ENCODE results near the gene POLL. TPM values are rescaled to one million over a fixed set of nuclear protein-coding genes. Genes with fewer than 3 reads are reported as not detected.

The POLL gene
- total RNA-seq, 4 donors from 2014 or later: 23.9 to 89.8 (median 29.8) TPM

DNA sequence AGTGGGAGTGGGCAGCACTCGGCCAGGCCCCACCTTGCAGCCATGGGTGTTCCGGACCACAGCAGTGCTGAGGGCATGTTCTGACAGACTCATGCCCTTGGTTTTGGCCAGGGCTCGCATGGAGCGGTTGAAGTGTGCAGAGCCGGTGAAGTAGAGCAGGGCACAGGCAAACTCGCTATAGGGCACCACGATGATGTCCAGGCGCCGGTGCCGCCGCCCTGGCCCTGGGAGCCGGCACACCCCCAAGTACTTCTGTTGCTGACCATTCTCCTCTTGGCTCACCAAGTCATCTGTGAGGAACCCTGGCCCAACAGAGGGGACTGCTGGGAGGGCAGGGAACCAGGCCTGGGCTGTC is 8.6 kb downstream of the POLL start:
- no peak overlapping the region for H3K27ac ChIP-seq
- H3K27me3 ChIP-seq: no peaks in the 10 kb centered on the region
- intact Hi-C loops (cut with DNase I; ENCODE audit: low total_unique reads): no loop called here
- in situ Hi-C loops (cut with MboI; ENCODE audit: low pct_ligation_motif_present in 1 of 4, low pct_unique_long_range_greater_than_20kb in 1 of 4, low sequenced_read_pairs in 3 of 4): no loop called here
- no peaks in the 10 kb centered on the region for H3K9me3 ChIP-seq
- no peaks in the 10 kb centered on the region for H3K4me1 ChIP-seq
- TF ChIP-seq EP300 (IDR thresholded peaks at IDR 0.05; ENCODE audit: low read depth) (no peak), POLR2A (IDR thresholded peaks at IDR 0.05) (no peak), POLR2AphosphoS5 (IDR thresholded peaks at IDR 0.05) (no peak)
- TF ChIP-seq, protein P1, sequence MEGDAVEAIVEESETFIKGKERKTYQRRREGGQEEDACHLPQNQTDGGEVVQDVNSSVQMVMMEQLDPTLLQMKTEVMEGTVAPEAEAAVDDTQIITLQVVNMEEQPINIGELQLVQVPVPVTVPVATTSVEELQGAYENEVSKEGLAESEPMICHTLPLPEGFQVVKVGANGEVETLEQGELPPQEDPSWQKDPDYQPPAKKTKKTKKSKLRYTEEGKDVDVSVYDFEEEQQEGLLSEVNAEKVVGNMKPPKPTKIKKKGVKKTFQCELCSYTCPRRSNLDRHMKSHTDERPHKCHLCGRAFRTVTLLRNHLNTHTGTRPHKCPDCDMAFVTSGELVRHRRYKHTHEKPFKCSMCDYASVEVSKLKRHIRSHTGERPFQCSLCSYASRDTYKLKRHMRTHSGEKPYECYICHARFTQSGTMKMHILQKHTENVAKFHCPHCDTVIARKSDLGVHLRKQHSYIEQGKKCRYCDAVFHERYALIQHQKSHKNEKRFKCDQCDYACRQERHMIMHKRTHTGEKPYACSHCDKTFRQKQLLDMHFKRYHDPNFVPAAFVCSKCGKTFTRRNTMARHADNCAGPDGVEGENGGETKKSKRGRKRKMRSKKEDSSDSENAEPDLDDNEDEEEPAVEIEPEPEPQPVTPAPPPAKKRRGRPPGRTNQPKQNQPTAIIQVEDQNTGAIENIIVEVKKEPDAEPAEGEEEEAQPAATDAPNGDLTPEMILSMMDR (IDR thresholded peaks at IDR 0.05): no peak
- DNase-seq: no peak
- no peak overlapping the region for H3K4me3 ChIP-seq
- H3K36me3 ChIP-seq: peaks cover 0 to 3% (median 0%) of the 10 kb centered on the region in 4 donors
- WGBS, 2 donors (ENCODE audit: low coverage in 1 of 2): 97% methylated on average over 12 of the region's 12 CpGs; no CpG with 5 or more reads in 1 of the 2 donors

DNA sequence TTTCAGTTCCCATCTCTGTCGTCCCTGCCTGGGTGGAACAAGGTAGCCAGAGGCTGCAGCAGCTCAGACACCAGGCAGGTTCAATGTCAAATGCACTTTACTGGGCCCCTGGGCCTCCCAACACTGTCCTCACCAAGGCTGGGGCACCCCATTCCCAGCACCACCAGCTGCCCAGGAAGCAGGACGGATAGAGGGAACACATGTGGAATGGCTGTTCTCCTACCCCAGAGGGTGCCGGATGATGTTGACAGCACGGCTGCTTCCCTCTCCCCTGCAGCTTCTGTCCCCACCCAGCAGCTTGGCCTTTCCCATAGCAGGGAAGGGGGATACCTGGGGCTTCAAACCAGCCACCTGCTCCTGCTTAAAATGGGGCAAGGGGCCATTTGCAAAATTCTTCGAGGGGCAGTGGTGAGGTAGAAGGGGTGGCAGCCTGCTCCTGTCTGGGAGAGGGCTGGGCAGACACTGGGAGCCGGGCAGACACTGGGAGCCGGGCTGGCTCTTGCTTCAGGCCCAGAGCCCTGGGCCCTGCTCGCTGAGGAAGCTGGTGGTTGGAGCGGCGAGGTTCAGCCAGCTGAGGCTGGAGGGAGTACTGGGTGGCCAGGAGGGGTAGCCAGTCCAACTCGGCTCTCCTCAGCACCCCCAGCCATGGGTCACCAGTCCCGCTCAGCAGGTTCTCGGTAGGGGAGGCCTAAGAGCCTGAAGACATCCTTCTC is 9.1 kb downstream of the POLL start:
- Histone ChIP-seq H3K27ac (no peak overlapping the region), H3K36me3 (peaks cover 0 to 3% (median 0%) of the 10 kb centered on the region in 4 donors), H3K4me1 (no peaks in the 10 kb centered on the region), H3K9me3 (no peaks in the 10 kb centered on the region), H3K27me3 (no peaks in the 10 kb centered on the region), H3K4me3 (no peak overlapping the region)
- no peak for DNase-seq
- intact Hi-C loops (cut with DNase I; ENCODE audit: low total_unique reads): no loop called here
- WGBS, 2 donors (ENCODE audit: low coverage in 1 of 2): 83% methylated on average over 13 of the region's 13 CpGs; no CpG with 5 or more reads in 1 of the 2 donors
- in situ Hi-C loops (cut with MboI; ENCODE audit: low pct_ligation_motif_present in 1 of 4, low pct_unique_long_range_greater_than_20kb in 1 of 4, low sequenced_read_pairs in 3 of 4): no loop called here
- TF ChIP-seq EP300 (IDR thresholded peaks at IDR 0.05; ENCODE audit: low read depth): no peak
- TF ChIP-seq, protein P1 (IDR thresholded peaks at IDR 0.05): no peak
- TF ChIP-seq POLR2A (IDR thresholded peaks at IDR 0.05): no peak

DNA sequence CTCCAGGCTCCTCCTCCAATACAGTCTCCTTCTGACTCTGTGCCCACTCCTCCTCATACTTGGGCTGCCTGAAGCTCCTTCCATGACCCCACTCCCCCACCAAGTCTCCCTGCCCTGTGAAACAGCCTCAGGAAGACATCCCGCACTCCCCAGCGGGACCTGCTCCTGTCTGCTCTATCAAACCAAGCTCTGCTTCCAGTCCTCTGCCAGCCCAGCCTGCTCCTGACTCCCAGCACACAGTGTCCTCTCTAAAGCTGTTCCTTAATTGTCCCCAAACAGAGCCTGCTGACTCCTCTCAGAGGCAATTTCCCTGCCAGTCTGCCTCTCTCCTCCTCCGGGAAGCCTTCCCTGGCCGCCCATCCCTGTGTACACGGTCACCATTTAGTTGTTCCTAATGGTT is 9.9 kb downstream of the POLL start:
- Histone ChIP-seq H3K27ac (no peak overlapping the region), H3K4me1 (no peaks in the 10 kb centered on the region), H3K36me3 (peaks cover 0 to 3% (median 0%) of the 10 kb centered on the region in 4 donors), H3K9me3 (no peaks in the 10 kb centered on the region), H3K4me3 (no peak overlapping the region), H3K27me3 (no peaks in the 10 kb centered on the region)
- WGBS, 2 donors (ENCODE audit: low coverage in 1 of 2): 80% methylated on average over 5 of the region's 5 CpGs; no CpG with 5 or more reads in 1 of the 2 donors
- DNase-seq: no peak
- in situ Hi-C loops (cut with MboI; ENCODE audit: low pct_ligation_motif_present in 1 of 4, low pct_unique_long_range_greater_than_20kb in 1 of 4, low sequenced_read_pairs in 3 of 4): no loop called here
- intact Hi-C loops (cut with DNase I; ENCODE audit: low total_unique reads): no loop called here
- TF ChIP-seq EP300 (IDR thresholded peaks at IDR 0.05; ENCODE audit: low read depth) (no peak), POLR2AphosphoS5 (IDR thresholded peaks at IDR 0.05) (no peak), POLR2A (IDR thresholded peaks at IDR 0.05) (no peak)
- TF ChIP-seq, protein P1 (IDR thresholded peaks at IDR 0.05): no peak

DNA sequence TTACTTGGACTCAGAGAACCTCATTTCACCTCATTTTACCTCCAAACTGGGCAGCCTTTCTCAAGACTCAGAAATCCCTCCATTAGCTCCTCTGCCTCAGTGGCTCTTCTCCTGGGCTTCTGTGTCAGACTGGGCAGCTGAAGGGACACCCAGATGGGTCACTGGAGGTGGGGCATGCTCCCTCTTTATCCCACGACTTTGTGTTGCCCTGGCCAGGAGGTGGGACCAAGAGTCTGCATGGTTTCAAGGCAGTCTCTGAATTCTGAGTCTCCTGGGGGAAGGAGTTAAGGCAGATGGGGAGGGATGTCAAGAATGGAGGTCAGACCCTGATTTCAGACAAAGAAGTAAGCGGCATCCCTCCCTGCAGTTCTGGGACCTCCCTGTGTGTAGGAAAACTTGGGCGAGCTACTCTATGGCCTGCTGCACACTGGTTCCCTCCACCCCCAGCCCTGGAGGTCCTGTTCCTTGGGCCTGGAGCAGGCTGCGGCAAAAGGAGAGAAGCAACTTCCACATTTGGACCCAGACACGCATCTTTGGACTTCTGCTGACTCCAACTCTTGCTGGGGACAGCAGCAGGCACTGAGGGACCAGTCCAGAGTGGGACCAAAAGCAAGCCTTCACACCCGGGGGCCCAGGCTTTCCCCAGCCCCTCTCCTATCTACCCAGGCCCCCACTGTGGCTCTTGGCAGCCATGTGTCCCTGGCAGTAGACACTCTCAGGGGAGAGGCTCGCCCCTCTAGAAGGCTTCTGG is 10.8 kb downstream of the POLL start:
- Histone ChIP-seq H3K4me3 (no peak overlapping the region), H3K4me1 (no peaks in the 10 kb centered on the region), H3K9me3 (no peaks in the 10 kb centered on the region), H3K27ac (no peak overlapping the region), H3K36me3 (peaks cover 0 to 3% (median 0%) of the 10 kb centered on the region in 4 donors), H3K27me3 (no peaks in the 10 kb centered on the region)
- DNase-seq: no peak
- in situ Hi-C loops (cut with MboI; ENCODE audit: low pct_ligation_motif_present in 1 of 4, low pct_unique_long_range_greater_than_20kb in 1 of 4, low sequenced_read_pairs in 3 of 4): no loop called here
- TF ChIP-seq, protein P1 (IDR thresholded peaks at IDR 0.05): no peak
- TF ChIP-seq POLR2AphosphoS5 (IDR thresholded peaks at IDR 0.05): no peak
- TF ChIP-seq EP300 (IDR thresholded peaks at IDR 0.05; ENCODE audit: low read depth): no peak
- TF ChIP-seq POLR2A (IDR thresholded peaks at IDR 0.05): no peak
- 92% methylated on average over 7 of the region's 7 CpGs; no CpG with 5 or more reads in 1 of the 2 donors for whole genome bisulfite sequencing, 2 donors (ENCODE audit: low coverage in 1 of 2)
- intact Hi-C loops (cut with DNase I; ENCODE audit: low total_unique reads): no loop called here

All from transverse colon (tissue), 4 donors.